Measurements from ENCODE around the gene CAMTA1. TPM values are rescaled to one million over a fixed set of nuclear protein-coding genes. Genes with fewer than 3 reads are reported as not detected.
"Not testable (repeated sequence)": the region's sequence is repeated elsewhere in the genome, so short reads cannot be mapped to it uniquely, and the experiment has no call there.

CAMTA1 gene
- polyA plus RNA-seq, 3 donors from 2014 or later = 52.7 to 89.0 (median 71.0) TPM

GRCh38 chr1:7136166-7136953, 351.1 kb downstream of the CAMTA1 start:
- H3K27ac Mint-ChIP-seq = no peak overlapping the region

GRCh38 chr1:7140251-7140650, 355.0 kb downstream of the CAMTA1 start:
- Mint-ChIP-seq H3K36me3 (no peaks in the 10 kb centered on the region), H3K9me3 (no peaks in the 10 kb centered on the region)

More at GRCh38 chr1:7136166-7136953, 351.1 kb downstream of the CAMTA1 start:
- Mint-ChIP-seq H3K9me3 (no peaks in the 10 kb centered on the region), H3K27me3 (ENCODE audit: low read depth in 3 of 3) (peaks cover 0 to 2% (median 0%) of the 10 kb centered on the region in 3 donors), H3K36me3 (no peaks in the 10 kb centered on the region), H3K4me1 (no peaks in the 10 kb centered on the region), H3K4me3 (no peak overlapping the region)
- no peak for DNase-seq

GRCh38 chr1:7145947-7146346, 360.7 kb downstream of the CAMTA1 start:
- Mint-ChIP-seq H3K4me1 (no peaks in the 10 kb centered on the region), H3K27ac (no peak overlapping the region), H3K4me3 (no peak overlapping the region), H3K27me3 (ENCODE audit: low read depth in 3 of 3) (peaks cover 0 to 3% (median 0%) of the 10 kb centered on the region in 3 donors), H3K9me3 (no peaks in the 10 kb centered on the region), H3K36me3 (no peaks in the 10 kb centered on the region)
- no peak for DNase-seq

More at GRCh38 chr1:7140251-7140650, 355.0 kb downstream of the CAMTA1 start:
- H3K27ac Mint-ChIP-seq = no peak overlapping the region
- H3K4me1 Mint-ChIP-seq = no peaks in the 10 kb centered on the region
- H3K4me3 Mint-ChIP-seq = no peak overlapping the region
- DNase-seq = no peak
- peaks cover 0 to 3% (median 2%) of the 10 kb centered on the region in 3 donors for H3K27me3 Mint-ChIP-seq (ENCODE audit: low read depth in 3 of 3)

GRCh38 chr1:7146710-7147109, 361.5 kb downstream of the CAMTA1 start:
- no peak overlapping the region for H3K4me3 Mint-ChIP-seq
- H3K27me3 Mint-ChIP-seq (ENCODE audit: low read depth in 3 of 3) = peaks cover 0 to 3% (median 0%) of the 10 kb centered on the region in 3 donors
- H3K36me3 Mint-ChIP-seq = no peaks in the 10 kb centered on the region
- H3K9me3 Mint-ChIP-seq = no peaks in the 10 kb centered on the region
- DNase-seq = no peak
- H3K4me1 Mint-ChIP-seq = no peaks in the 10 kb centered on the region
- H3K27ac Mint-ChIP-seq = no peak overlapping the region

- H3K4me1 Mint-ChIP-seq; H3K9me3 Mint-ChIP-seq; H3K27me3 Mint-ChIP-seq (ENCODE audit: low read depth in 3 of 3); H3K4me3 Mint-ChIP-seq; H3K36me3 Mint-ChIP-seq; H3K27ac Mint-ChIP-seq; DNase-seq: not testable (repeated sequence)
Observed at GRCh38 chr1:7147581-7148282, 362.5 kb downstream of the CAMTA1 start.

- no peak for DNase-seq
- H3K4me1 Mint-ChIP-seq = no peaks in the 10 kb centered on the region
- no peak overlapping the region for H3K4me3 Mint-ChIP-seq
- no peaks in the 10 kb centered on the region for H3K9me3 Mint-ChIP-seq
- H3K27ac Mint-ChIP-seq = no peak overlapping the region
- no peaks in the 10 kb centered on the region for H3K36me3 Mint-ChIP-seq
- H3K27me3 Mint-ChIP-seq (ENCODE audit: low read depth in 3 of 3) = no peaks in the 10 kb centered on the region
Observed at GRCh38 chr1:7149080-7149838, 364.0 kb downstream of the CAMTA1 start.

- H3K4me3 Mint-ChIP-seq = no peak overlapping the region
- no peaks in the 10 kb centered on the region for H3K36me3 Mint-ChIP-seq
- H3K4me1 Mint-ChIP-seq = no peaks in the 10 kb centered on the region
- no peak for DNase-seq
- H3K9me3 Mint-ChIP-seq = no peaks in the 10 kb centered on the region
- H3K27me3 Mint-ChIP-seq (ENCODE audit: low read depth in 3 of 3) = no peaks in the 10 kb centered on the region
- no peak overlapping the region for H3K27ac Mint-ChIP-seq
Observed at GRCh38 chr1:7150724-7151280, 365.5 kb downstream of the CAMTA1 start.

GRCh38 chr1:7151978-7152377, 366.7 kb downstream of the CAMTA1 start:
- Mint-ChIP-seq H3K9me3 (no peaks in the 10 kb centered on the region), H3K36me3 (no peaks in the 10 kb centered on the region), H3K27ac (no peak overlapping the region), H3K4me1 (no peaks in the 10 kb centered on the region), H3K4me3 (no peak overlapping the region), H3K27me3 (ENCODE audit: low read depth in 3 of 3) (no peaks in the 10 kb centered on the region)
- no peak for DNase-seq

- H3K36me3 Mint-ChIP-seq = no peaks in the 10 kb centered on the region
- no peak overlapping the region for H3K27ac Mint-ChIP-seq
- H3K4me1 Mint-ChIP-seq = no peaks in the 10 kb centered on the region
- H3K9me3 Mint-ChIP-seq = no peaks in the 10 kb centered on the region
- no peak overlapping the region for H3K4me3 Mint-ChIP-seq
- DNase-seq = no peak
- H3K27me3 Mint-ChIP-seq (ENCODE audit: low read depth in 3 of 3) = no peaks in the 10 kb centered on the region
Observed at GRCh38 chr1:7152655-7153054, 367.4 kb downstream of the CAMTA1 start.

GRCh38 chr1:7153464-7153863, 368.2 kb downstream of the CAMTA1 start:
- no peak for DNase-seq
- no peaks in the 10 kb centered on the region for H3K36me3 Mint-ChIP-seq
- no peak overlapping the region for H3K4me3 Mint-ChIP-seq
- no peaks in the 10 kb centered on the region for H3K9me3 Mint-ChIP-seq
- H3K27ac Mint-ChIP-seq = no peak overlapping the region
- H3K4me1 Mint-ChIP-seq = no peaks in the 10 kb centered on the region
- H3K27me3 Mint-ChIP-seq (ENCODE audit: low read depth in 3 of 3) = no peaks in the 10 kb centered on the region

GRCh38 chr1:7159116-7159781, 374.0 kb downstream of the CAMTA1 start:
- no peak overlapping the region for H3K4me3 Mint-ChIP-seq
- peaks cover 0 to 3% (median 0%) of the 10 kb centered on the region in 3 donors for H3K27me3 Mint-ChIP-seq (ENCODE audit: low read depth in 3 of 3)
- H3K4me1 Mint-ChIP-seq = peaks cover 8 to 12% of the 10 kb centered on the region in 2 donors
- no peaks in the 10 kb centered on the region for H3K36me3 Mint-ChIP-seq
- DNase-seq = no peak
- H3K9me3 Mint-ChIP-seq = peaks cover 0 to 3% (median 0%) of the 10 kb centered on the region in 6 donors
- no peak overlapping the region for H3K27ac Mint-ChIP-seq

- not testable (repeated sequence) for H3K9me3 Mint-ChIP-seq; H3K4me1 Mint-ChIP-seq; H3K27ac Mint-ChIP-seq; DNase-seq; H3K27me3 Mint-ChIP-seq (ENCODE audit: low read depth in 3 of 3); H3K4me3 Mint-ChIP-seq; H3K36me3 Mint-ChIP-seq
Observed at GRCh38 chr1:7168554-7168953, 383.3 kb downstream of the CAMTA1 start.

- Mint-ChIP-seq H3K4me1 (no peaks in the 10 kb centered on the region), H3K4me3 (no peak overlapping the region), H3K36me3 (no peaks in the 10 kb centered on the region), H3K27me3 (ENCODE audit: low read depth in 3 of 3) (peaks cover 2 to 8% (median 3%) of the 10 kb centered on the region in 3 donors), H3K9me3 (no peaks in the 10 kb centered on the region), H3K27ac (no peak overlapping the region)
- no peak for DNase-seq
Observed at GRCh38 chr1:7171168-7171567, 385.9 kb downstream of the CAMTA1 start.

All from immature natural killer cell (primary cell).